Parathyroid adenoma (tissue), 2 donors: Measurements from ENCODE around the gene CBLB.

Experiments used
- H2AFZ ChIP-seq: fragments of 300-600 bp; sonication (generic); one replicate; pipeline ENCODE4 v1.7.0; 2017; ENCODE audit warnings: antibody characterized with exemption, mild to moderate bottlenecking
- H3K27ac ChIP-seq: fragments of 300-600 bp; sonication (generic); one replicate; pipeline ENCODE4 v1.7.0; 2017
- H3K27me3 ChIP-seq: fragments of 300-600 bp; sonication (generic); one replicate; pipeline ENCODE4 v1.7.0; 2017; ENCODE audit warnings: low read length; ENCODE audit not compliant: control insufficient read depth, insufficient read depth
- H3K36me3 ChIP-seq: fragments of 300-600 bp; sonication (generic); one replicate; pipeline ENCODE4 v1.7.0; 2017; ENCODE audit warnings: low read length; ENCODE audit not compliant: control insufficient read depth, insufficient read depth
- H3K4me1 ChIP-seq: fragments of 300-600 bp; sonication (generic); one replicate; pipeline ENCODE4 v1.7.0; 2017; ENCODE audit warnings: control low read depth
- H3K4me2 ChIP-seq: fragments of 300-600 bp; sonication (generic); one replicate; pipeline ENCODE4 v1.7.0; 2017; ENCODE audit warnings: low read length
- H3K4me3 ChIP-seq: fragments of 300-600 bp; sonication (generic); one replicate; pipeline ENCODE4 v1.7.0; 2017; ENCODE audit warnings: low read depth, low read length
- H3K79me2 ChIP-seq: fragments of 300-600 bp; sonication (generic); one replicate; pipeline ENCODE4 v1.7.0; 2017; ENCODE audit warnings: control low read depth
- H3K9ac ChIP-seq: fragments of 300-600 bp; sonication (generic); one replicate; pipeline ENCODE4 v1.7.0; 2017; ENCODE audit warnings: mild to moderate bottlenecking
- H3K9me3 ChIP-seq: fragments of 300-600 bp; sonication (generic); one replicate; pipeline ENCODE4 v1.7.0; 2017; ENCODE audit warnings: low read length; ENCODE audit not compliant: control insufficient read depth
- TF ChIP-seq, protein P1 (sequence below): fragments of 300-600 bp; sonication (generic); IDR thresholded peaks from one replicate; pipeline ENCODE4 v1.7.0; 2017; ENCODE audit warnings: antibody characterized with exemption, mild to moderate bottlenecking
- donor health status: primary hyperparathyroidism.

CBLB gene

DNA sequence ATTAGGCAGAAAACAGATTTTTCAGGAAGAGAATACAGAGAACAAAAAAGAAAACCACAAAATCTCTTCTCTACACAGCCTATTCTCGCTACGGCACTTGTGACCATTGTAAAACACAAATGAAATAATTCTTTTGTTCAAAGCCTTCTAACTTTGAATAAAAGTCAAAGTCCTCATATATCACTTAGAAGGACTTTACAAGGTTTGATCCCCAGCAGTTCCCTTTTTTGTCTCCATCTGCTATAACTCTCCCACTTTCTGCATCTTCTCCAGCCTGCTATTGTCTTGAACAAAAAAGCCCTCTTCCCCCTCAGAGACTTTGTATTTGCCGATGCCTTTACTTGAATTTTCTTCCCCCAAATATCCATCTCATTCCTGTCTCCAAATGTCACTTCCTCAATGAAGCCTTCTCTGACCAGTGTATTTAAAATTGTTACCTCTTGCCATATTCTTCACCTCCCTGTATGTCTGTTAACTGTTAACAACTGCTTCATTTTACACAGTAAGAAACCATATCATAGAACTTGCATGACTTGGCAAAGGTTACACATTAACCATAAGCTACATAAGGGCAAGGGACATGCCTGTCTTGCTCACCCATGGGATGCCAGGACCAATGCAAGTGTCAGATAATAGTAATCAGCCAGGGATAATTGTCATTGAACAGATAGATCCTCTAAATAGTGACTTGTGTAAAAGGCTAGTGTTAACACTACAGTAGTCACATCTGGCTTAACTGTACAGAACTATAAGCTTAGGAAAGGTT is 122.4 kb downstream of the CBLB start:
- TF ChIP-seq, protein P1, sequence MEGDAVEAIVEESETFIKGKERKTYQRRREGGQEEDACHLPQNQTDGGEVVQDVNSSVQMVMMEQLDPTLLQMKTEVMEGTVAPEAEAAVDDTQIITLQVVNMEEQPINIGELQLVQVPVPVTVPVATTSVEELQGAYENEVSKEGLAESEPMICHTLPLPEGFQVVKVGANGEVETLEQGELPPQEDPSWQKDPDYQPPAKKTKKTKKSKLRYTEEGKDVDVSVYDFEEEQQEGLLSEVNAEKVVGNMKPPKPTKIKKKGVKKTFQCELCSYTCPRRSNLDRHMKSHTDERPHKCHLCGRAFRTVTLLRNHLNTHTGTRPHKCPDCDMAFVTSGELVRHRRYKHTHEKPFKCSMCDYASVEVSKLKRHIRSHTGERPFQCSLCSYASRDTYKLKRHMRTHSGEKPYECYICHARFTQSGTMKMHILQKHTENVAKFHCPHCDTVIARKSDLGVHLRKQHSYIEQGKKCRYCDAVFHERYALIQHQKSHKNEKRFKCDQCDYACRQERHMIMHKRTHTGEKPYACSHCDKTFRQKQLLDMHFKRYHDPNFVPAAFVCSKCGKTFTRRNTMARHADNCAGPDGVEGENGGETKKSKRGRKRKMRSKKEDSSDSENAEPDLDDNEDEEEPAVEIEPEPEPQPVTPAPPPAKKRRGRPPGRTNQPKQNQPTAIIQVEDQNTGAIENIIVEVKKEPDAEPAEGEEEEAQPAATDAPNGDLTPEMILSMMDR = no peak
- no peak overlapping the region for H3K27ac ChIP-seq

DNA sequence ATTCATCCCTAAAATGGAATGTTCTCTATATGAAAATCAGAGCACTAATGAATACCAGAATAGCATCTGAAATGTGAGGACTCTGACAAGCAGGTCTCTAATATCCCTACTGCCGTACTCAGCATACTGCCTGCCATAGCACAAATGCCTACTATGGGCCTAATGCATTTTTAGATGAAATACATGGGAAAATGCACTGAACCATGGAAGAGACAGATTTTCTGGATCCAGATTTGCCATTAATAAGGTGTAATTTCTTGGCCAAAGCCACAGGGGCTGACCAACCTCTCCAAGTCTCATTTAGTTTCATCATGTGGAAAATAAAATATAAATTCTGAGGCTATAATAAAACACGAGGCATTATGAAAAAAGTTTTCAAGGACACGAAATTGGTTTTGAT is 123.8 kb downstream of the CBLB start:
- H3K79me2 ChIP-seq = no peaks in the 10 kb centered on the region
- H3K9me3 ChIP-seq = no peaks in the 10 kb centered on the region
- H3K27ac ChIP-seq = no peak overlapping the region
- H3K4me3 ChIP-seq = no peak overlapping the region
- H3K4me1 ChIP-seq = no peaks in the 10 kb centered on the region
- no peak overlapping the region for H3K9ac ChIP-seq
- no peaks in the 10 kb centered on the region for H3K27me3 ChIP-seq
- H3K36me3 ChIP-seq = no peaks in the 10 kb centered on the region
- H2AFZ ChIP-seq = no peak overlapping the region
- TF ChIP-seq, protein P1 = no peak
- H3K4me2 ChIP-seq = no peak overlapping the region

More for the DNA sequence above, 122.4 kb downstream of the CBLB start:
- no peak overlapping the region for H3K4me2 ChIP-seq
- no peaks in the 10 kb centered on the region for H3K27me3 ChIP-seq
- H3K9me3 ChIP-seq = no peaks in the 10 kb centered on the region
- H3K36me3 ChIP-seq = no peaks in the 10 kb centered on the region
- no peak overlapping the region for H3K4me3 ChIP-seq
- no peak overlapping the region for H3K9ac ChIP-seq
- no peaks in the 10 kb centered on the region for H3K79me2 ChIP-seq
- H3K4me1 ChIP-seq = no peaks in the 10 kb centered on the region
- no peak overlapping the region for H2AFZ ChIP-seq

DNA sequence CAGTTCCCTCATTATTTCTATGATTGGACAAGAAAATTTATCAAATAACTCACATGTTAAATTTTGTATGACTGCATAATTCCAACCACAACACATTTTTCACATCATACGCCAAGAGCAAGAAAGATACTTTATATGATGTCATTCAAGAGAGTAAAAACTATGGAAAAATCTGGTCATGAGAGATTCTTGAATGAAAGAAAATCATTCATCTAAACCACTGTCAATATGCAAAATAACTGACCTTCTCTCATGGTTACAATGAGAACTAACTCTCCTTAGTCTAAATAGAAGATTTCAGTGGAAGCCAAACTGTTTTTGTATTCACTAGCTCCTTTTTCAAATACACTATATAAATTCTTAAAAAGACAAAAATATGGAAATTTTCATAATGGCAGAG is 124.6 kb downstream of the CBLB start:
- H3K4me1 ChIP-seq = no peaks in the 10 kb centered on the region
- no peak overlapping the region for H2AFZ ChIP-seq
- no peak overlapping the region for H3K9ac ChIP-seq
- H3K27me3 ChIP-seq = no peaks in the 10 kb centered on the region
- no peaks in the 10 kb centered on the region for H3K9me3 ChIP-seq
- no peak overlapping the region for H3K4me2 ChIP-seq
- H3K79me2 ChIP-seq = no peaks in the 10 kb centered on the region
- no peak overlapping the region for H3K4me3 ChIP-seq
- TF ChIP-seq, protein P1 = no peak
- no peak overlapping the region for H3K27ac ChIP-seq
- no peaks in the 10 kb centered on the region for H3K36me3 ChIP-seq

DNA sequence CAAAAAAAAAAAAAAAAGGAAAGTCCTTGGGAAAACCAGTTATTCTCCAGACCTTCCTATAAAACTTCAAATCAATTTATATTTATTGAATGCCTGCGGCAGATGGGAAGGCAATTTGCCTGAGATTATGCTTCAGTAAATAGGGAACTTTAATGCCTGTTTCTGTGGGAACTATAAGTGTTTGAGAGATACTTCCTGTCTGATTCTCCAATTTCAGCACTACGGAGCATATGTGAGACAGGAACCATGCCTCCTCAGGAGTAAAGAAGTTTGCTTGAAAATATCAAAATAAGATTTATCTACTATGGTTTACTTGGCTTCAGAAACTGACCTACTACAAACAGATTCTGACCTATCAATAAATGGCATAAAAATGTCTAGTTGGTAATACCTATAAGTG is 135.5 kb downstream of the CBLB start:
- H3K9ac ChIP-seq = no peak overlapping the region
- no peaks in the 10 kb centered on the region for H3K4me1 ChIP-seq
- H2AFZ ChIP-seq = no peak overlapping the region
- no peaks in the 10 kb centered on the region for H3K9me3 ChIP-seq
- no peak overlapping the region for H3K4me2 ChIP-seq
- no peak overlapping the region for H3K4me3 ChIP-seq
- TF ChIP-seq, protein P1 = no peak
- no peaks in the 10 kb centered on the region for H3K36me3 ChIP-seq
- H3K27ac ChIP-seq = no peak overlapping the region
- H3K27me3 ChIP-seq = no peaks in the 10 kb centered on the region
- H3K79me2 ChIP-seq = no peaks in the 10 kb centered on the region

DNA sequence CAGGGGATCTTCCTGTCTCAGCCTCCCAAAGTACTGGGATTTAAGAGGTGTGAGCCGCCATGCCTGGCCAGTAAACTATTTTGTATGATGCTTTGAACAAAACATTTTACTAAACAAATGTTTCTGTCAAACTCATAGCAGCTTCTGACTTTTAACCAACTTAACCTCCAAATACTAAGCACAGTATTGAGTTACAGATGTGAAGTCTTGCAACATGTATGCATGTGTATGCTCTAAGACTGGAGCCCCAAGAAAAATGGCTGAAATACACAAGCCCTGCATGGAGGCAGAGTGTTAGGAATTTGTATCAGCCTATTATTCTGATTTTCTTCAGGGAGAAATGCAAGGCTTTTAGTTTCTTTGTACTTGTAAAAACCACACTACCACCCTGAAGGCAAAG is 137.1 kb downstream of the CBLB start:
- Histone ChIP-seq H2AFZ (no peak overlapping the region), H3K27me3 (no peaks in the 10 kb centered on the region), H3K4me1 (no peaks in the 10 kb centered on the region), H3K4me3 (no peak overlapping the region), H3K79me2 (no peaks in the 10 kb centered on the region), H3K4me2 (no peak overlapping the region), H3K9me3 (no peaks in the 10 kb centered on the region), H3K27ac (no peak overlapping the region), H3K36me3 (no peaks in the 10 kb centered on the region), H3K9ac (no peak overlapping the region)
- TF ChIP-seq, protein P1 = no peak
